HG03439 (cell line): ENCODE measurements around the gene RUNX1.
A peak's percentile ranks its signal among the peaks of the same experiment; 100 is the strongest.
"Not testable (repeated sequence)": the region's sequence is repeated elsewhere in the genome, so short reads cannot be mapped to it uniquely, and the experiment has no call there.

Experiments
- ATAC-seq: cut with Tn5 transposase; IDR thresholded peaks from one replicate; pipeline ENCODE4 v1.9.1; 2021; ENCODE audit warnings: mild to moderate bottlenecking, moderate library complexity; ENCODE audit not compliant: unreplicated experiment

Gene RUNX1

GRCh38 chr21:34815831-34816705 is 233.0 kb downstream of the RUNX1 start:
- ATAC-seq: no peak

- no peak for ATAC-seq
Measured at GRCh38 chr21:34814529-34814951, 234.6 kb downstream of the RUNX1 start.

DNA sequence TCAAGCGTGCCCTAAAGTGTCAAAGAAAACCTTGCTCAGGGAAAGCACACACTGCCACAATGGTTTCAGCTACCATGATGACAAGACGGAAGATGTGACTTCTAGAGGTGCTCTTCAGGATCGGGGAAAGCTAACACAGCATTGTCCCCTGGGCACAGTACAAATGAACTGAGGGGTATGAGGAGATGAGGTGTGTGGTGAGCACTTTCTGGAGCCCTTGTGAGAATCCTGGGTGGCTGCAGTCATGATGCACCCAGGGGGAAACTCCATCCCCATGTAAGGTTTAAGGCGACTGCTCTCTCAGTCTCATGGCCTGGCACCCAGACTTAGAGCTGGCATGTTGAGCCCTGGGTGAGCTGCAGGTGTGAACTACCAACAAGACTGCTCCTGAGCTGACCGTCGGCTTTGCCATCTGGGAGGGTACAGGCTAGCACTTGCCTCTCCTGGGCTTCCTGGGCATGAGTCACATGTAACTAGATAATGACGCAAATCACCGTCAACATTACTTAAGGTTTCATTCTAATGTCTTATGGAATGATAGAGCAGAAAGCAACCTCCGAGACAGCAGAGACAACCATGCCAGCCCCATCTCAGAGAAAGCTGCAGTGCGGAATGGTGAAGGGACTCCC is 235.7 kb downstream of the RUNX1 start:
- ATAC-seq: no peak

- no peak for ATAC-seq
Measured at GRCh38 chr21:34812504-34813265, 236.4 kb downstream of the RUNX1 start.

GRCh38 chr21:34811368-34811767 is 237.7 kb downstream of the RUNX1 start:
- ATAC-seq: no peak

- no peak for ATAC-seq
Measured at GRCh38 chr21:34810786-34811185, 238.3 kb downstream of the RUNX1 start.

DNA sequence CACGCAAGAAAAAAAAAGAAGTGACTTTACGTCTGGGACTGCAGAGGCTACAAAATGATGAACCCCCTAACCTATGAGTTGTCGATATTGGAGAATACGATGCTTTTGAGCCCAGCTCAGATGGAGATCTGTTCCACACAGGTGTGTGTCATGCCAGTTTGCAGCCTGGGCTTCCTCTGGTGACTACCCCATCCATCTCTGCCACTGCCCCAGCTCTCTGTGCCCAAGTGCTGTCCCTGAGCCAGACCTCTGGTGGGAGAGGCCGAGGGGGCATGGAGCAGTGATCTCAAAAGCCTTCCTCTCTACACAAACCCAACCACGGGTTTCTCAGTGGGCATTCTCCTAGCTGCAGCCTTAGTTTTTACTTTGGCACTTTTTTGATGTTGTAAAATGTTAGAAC is 239.3 kb downstream of the RUNX1 start:
- no peak for ATAC-seq

GRCh38 chr21:34808569-34809204 is 240.4 kb downstream of the RUNX1 start:
- ATAC-seq: no peak

GRCh38 chr21:34807881-34808568 is 241.1 kb downstream of the RUNX1 start:
- ATAC-seq: peak; percentile 33

DNA sequence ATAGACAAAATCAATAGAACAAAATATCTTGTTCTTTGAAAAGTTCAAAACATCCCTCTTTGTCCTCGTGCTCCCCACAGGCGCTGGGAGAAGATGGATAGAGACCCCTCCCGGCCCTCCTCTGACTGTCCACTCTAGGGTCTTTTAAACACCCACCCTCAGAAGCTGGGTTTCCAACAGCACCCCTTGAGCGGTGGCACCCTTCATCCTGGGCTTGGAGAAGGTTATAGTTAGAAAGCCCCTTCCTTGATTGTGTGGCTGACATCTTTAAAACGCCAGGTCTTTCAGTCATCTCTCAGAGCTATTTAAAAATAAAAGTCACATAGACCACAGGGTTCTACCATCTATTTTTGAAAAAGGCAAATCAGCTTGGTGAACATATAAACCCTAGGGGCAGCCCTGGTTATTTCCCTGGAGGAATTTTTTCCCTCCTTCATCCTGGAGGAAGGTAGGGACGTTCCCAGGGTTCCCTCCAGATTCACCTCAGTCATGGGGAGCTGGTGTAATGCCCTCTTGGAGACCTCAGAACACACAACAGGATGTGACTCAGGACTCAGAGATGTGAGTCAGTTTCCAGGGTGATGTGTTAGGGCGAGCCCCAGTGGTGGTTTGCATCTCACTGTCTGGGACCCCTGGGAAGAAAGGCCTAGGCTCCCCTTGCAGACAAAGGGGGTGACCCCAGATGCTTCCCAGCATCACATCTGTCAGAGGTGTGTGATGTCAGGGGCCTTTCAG is 241.8 kb downstream of the RUNX1 start:
- peak; percentile 61 for ATAC-seq

GRCh38 chr21:34806423-34806822 is 242.7 kb downstream of the RUNX1 start:
- no peak for ATAC-seq

DNA sequence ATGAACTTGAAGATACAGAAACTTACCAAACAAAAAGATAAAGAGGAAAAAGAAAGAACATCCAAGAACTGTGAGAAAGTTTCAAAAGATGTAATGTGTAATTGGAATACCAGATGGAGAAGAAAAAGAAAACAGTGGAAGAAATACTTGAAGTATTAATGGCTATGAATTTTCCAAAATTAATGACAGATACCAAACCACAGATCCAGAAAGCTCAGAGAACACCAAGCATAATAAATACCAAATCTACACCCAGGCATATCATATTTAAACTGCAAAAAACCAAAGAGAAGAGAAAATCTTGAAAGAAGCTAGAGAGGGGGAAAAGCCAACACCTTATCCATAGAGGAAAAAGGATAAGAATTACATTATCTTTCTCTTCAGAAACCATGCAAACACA is 243.9 kb downstream of the RUNX1 start:
- no peak for ATAC-seq

DNA sequence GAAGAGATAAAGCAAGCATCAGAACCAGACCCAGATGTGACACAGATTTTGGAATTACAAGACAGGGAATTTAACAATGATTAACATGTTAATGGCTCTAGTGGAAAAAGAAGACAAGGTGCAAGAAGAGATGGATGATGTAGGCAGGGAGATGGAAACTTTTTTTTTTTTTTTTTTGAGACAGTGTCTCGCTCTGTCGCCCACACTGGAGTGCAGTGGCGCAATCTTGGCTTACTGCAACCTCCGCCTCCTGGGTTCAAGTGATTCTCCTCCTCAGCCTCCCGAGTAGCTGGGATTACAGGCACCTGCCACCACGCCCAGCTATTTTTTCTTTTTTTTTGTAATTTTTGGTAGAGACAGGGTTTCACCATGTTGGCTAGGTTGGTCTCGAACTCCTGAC is 244.5 kb downstream of the RUNX1 start:
- not testable (repeated sequence) for ATAC-seq

DNA sequence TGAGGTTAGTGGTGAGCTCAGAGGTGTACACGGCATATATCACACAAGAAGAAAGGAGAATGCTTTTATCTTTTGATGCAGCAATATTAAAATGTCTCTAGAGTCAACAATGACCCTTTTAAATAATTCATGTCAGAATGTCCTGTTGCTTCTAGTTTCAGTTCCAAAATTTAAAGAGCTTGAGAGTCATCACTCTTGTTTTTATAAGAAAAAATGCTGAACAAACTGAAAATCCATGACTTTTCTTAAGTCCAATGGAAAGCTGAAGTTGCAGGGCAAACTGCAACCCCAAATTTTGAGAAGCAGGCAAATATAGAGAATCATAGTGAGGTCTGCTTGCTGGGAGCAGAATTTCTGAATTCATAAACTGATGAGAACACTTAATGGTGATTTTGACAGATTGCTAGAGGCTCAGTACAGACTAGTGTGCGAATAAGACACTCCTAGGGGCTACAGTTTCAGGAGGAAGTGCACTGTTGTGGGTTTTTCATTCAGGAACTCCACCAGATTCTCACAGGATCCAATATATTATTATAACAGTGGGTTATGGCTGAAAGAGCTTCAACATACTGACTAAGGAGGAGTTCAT is 245.2 kb downstream of the RUNX1 start:
- ATAC-seq: no peak

DNA sequence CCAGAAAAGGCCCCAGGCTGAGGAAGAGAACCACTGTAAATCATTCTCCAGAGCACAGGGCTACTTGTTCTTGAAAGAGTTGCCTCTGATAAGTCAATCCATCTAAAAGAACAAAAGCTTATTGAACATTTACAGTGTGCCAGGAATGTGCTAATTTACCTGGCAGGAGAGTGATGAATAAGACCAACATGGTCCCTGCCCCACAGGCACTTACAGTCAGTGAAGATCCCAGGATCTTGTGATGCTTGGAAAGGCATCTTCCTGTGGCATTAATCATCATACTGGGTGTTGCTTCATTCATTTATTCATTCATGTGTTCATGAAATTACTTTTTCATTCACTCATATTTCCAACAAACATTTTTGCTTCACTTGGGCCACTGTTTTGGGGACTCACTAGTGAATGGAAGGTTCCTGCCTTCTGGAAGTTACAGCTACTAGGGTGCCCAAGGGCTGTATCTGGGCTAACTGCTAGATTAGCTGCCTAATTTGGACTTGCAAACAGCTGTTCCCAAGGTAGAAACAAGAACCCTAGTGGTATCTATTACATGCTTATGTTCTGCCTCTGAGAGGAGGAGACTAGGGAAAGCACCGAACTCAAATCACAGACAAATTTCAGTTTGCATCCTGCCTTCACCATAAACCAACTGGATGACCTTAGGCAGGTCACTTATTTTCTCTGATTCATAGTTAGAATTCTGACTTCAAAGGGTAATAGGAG is 246.8 kb downstream of the RUNX1 start:
- no peak for ATAC-seq

GRCh38 chr21:34801519-34802132 is 247.5 kb downstream of the RUNX1 start:
- ATAC-seq: no peak

DNA sequence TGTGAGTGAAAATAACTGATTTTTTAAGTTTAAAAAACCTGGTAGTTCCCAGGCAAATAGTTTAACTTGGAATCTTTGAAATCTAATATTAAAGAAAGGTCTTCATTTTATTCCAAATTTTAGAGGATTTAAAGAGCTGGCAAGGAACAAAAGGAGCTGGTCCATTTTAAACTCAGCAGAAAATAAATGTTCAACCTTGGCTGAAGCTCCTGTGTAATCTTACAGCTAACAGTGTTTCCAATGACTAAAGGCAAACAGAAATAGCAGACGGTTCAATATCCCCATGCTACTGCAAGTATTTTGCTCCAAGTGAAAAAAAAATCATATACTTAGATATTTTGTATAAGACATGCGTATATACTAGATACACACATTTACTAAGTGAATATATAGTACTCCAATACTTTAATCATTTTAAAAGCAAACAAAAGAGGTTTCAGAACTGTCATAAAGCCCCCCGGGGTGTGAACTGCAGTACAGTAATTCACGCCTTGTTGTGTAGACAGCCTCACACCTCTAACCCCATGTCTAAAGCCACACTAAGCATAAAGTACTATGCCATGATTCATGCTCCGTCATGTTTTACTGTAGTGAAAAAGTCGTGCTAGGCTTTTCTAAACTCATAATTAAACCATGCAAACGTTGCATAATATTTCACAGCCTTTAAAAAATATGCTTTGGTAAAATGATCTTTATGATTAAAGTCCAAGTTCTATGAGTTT is 248.1 kb downstream of the RUNX1 start:
- no peak for ATAC-seq

DNA sequence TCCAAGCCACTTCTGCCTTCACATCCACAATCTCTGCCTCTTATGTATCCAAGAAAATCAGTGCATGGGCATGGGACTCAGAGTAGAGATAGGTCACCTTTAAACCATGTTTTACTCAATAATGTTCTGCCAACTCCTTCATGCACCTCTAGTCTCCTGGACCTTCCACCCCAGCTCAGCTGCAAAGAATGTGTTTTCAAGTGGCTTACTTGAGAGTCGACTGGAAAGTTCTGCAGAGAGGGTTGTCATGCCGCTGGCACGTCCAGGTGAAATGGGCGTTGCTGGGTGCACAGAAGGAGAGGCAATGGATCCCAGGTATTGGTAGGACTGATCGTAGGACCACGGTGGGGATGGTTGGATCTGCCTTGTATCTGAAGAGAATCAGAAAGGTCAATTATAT is 250.0 kb downstream of the RUNX1 start:
- no peak for ATAC-seq
